NT2/D1 (cell line): ENCODE measurements around the gene CYB5R4.

Experiments
- SUZ12 ChIP-seq: IDR thresholded peaks from 2 replicates; pipeline ENCODE4 v1.6.1; 2011; ENCODE audit not compliant: insufficient read length, insufficient read depth; ENCODE audit errors: extremely low read depth
- YY1 ChIP-seq: IDR thresholded peaks from 2 replicates; pipeline ENCODE4 v1.6.1; 2011; ENCODE audit not compliant: insufficient read length, insufficient read depth
- ZNF274 ChIP-seq: IDR thresholded peaks from 2 replicates; pipeline ENCODE4 v1.6.1; 2011; ENCODE audit warnings: mild to moderate bottlenecking, low read depth, low read length

GRCh38 chr6:84001119-84001518 lies 141.6 kb downstream of the CYB5R4 start:
- no peak for TF ChIP-seq YY1
- TF ChIP-seq ZNF274: no peak
- TF ChIP-seq SUZ12: no peak
